ENCODE measurements around the gene SPIRE1. TPM values are rescaled to one million over a fixed set of nuclear protein-coding genes. Genes with fewer than 3 reads are reported as not detected.

The SPIRE1 gene
- total RNA-seq, 1 experiment from 2014 or later: 16.6 TPM

GRCh38 chr18:12462242-12462641 lies 195.7 kb downstream of the SPIRE1 start:
- Histone ChIP-seq H2BK20ac (ENCODE audit: low read depth, low read length, poor library complexity, severe bottlenecking) (no peak overlapping the region), H3K4me1 (ENCODE audit: insufficient read depth, low read length) (no peaks in the 10 kb centered on the region), H3K56ac (ENCODE audit: insufficient read length, low read depth, low read length) (no peak overlapping the region), H2BK12ac (ENCODE audit: insufficient read length, low read depth, low read length) (no peak overlapping the region), H3K4me2 (ENCODE audit: insufficient read depth, insufficient read length, low read length) (no peak overlapping the region), H3K18ac (ENCODE audit: insufficient read length, low read depth, low read length) (no peak overlapping the region), H2BK120ac (ENCODE audit: low read depth, low read length, poor library complexity, severe bottlenecking) (no peak overlapping the region), H2AFZ (ENCODE audit: low read length) (no peak overlapping the region), H2AK5ac (ENCODE audit: insufficient read length, low read length) (no peak overlapping the region), H3K23me2 (ENCODE audit: insufficient read length, low read depth, low read length, poor library complexity, severe bottlenecking) (no peaks in the 10 kb centered on the region), H3K27ac (ENCODE audit: insufficient read length, low read depth, low read length) (no peak overlapping the region), H2BK15ac (ENCODE audit: low read depth, low read length) (no peak overlapping the region), H2BK5ac (ENCODE audit: insufficient read length, low read length) (no peak overlapping the region), H3K27me3 (ENCODE audit: insufficient read depth, low read length) (no peaks in the 10 kb centered on the region), H3K4ac (ENCODE audit: low read depth, low read length) (no peak overlapping the region), H3K9ac (ENCODE audit: extremely low read depth, insufficient read length, low read length) (no peak overlapping the region), H3K79me2 (ENCODE audit: insufficient read depth, low read length) (no peaks in the 10 kb centered on the region), H4K5ac (ENCODE audit: insufficient read length, low read depth, low read length) (no peak overlapping the region), H3K14ac (ENCODE audit: insufficient read depth, low read length) (no peak overlapping the region), H3K23ac (ENCODE audit: insufficient read length, low read depth, low read length) (no peak overlapping the region), H4K91ac (ENCODE audit: insufficient read length, low read depth, low read length) (no peak overlapping the region), H4K8ac (replicated peaks; ENCODE audit: insufficient read length, low read depth, low read length) (no peak overlapping the region), H3K79me1 (ENCODE audit: insufficient read depth, low read depth, low read length, poor library complexity, severe bottlenecking) (no peaks in the 10 kb centered on the region), H4K20me1 (ENCODE audit: control insufficient read depth, insufficient read depth, insufficient read length) (peaks cover 3% of the 10 kb centered on the region), H3T11ph (ENCODE audit: low read length) (no peak overlapping the region), H3K9me3 (ENCODE audit: control insufficient read depth, low read depth, low read length) (no peaks in the 10 kb centered on the region)
- Mint-ChIP-seq H3K9me3 (no peaks in the 10 kb centered on the region), H3K36me3 (ENCODE audit: insufficient read depth in 1 of 3, low read depth in 3 of 3) (peaks cover 2 to 5% (median 4%) of the 10 kb centered on the region in 3 experiments; a peak in 4 of 7 replicates), H3K4me3 (no peak overlapping the region), H3K27me3 (ENCODE audit: low read depth) (no peaks in the 10 kb centered on the region), H3K27ac (no peak overlapping the region), H3K4me1 (peaks cover 5 to 7% of the 10 kb centered on the region in 2 experiments)
- TF ChIP-seq CTCF (conservative IDR thresholded peaks at IDR 0.05): no peak
- no peak for DNase-seq
- 100% methylated on average over 1 of the region's 2 CpGs for WGBS (ENCODE audit: extremely low coverage, insufficient read length, low lambda C conversion rate)

Data from H9 (cell line).